Gastrocnemius medialis (tissue), 4 donors: Measurements from ENCODE around the gene BIRC6. TPM values are rescaled to one million over a fixed set of nuclear protein-coding genes. Genes with fewer than 3 reads are reported as not detected.
"Not testable (repeated sequence)": the region's sequence is repeated elsewhere in the genome, so short reads cannot be mapped to it uniquely, and the experiment has no call there.

ENCODE experiments used
- ATAC-seq, 2 donors: fragments of 150-250 bp; one replicate each; pipeline ENCODE4 v1.9.1; 2016
- DNase-seq, 2 donors: peaks; one replicate each; pipeline ENCODE4 v3.0.0-alpha.2; 2019
- H3K27ac ChIP-seq, 4 donors: fragments of 200-600 bp; sonication (generic); 1 replicate in 1 of 4; 2 replicates in 3 of 4; pipeline ENCODE4 v1.5.1; 2016 to 2018; ENCODE audit warnings: mild to moderate bottlenecking in 2 of 4, moderate library complexity in 1 of 4
- H3K27me3 ChIP-seq, 3 donors: fragments of 200-600 bp; sonication (generic) in 2 of 3; 1 replicate in 1 of 3; 2 replicates in 2 of 3; pipeline versions ENCODE4 v1.5.1 to v1.6.0; 2016 to 2019; ENCODE audit warnings: mild to moderate bottlenecking in 1 of 3, moderate library complexity in 1 of 3
- H3K36me3 ChIP-seq, 2 donors: fragments of 200-600 bp; sonication (generic) in 1 of 2; one replicate each; pipeline ENCODE4 v1.5.1; 2017 to 2018
- H3K4me1 ChIP-seq, 2 donors: fragments of 200-600 bp; sonication (generic) in 1 of 2; one replicate each; pipeline ENCODE4 v1.5.1; 2016 to 2017; ENCODE audit warnings: mild to moderate bottlenecking in 2 of 2
- H3K4me3 ChIP-seq, 4 donors: fragments of 200-600 bp; sonication (generic) in 3 of 4; 1 replicate in 1 of 4; 2 replicates in 3 of 4; pipeline ENCODE4 v1.5.1; 2016 to 2019; ENCODE audit warnings: mild to moderate bottlenecking in 2 of 4
- H3K9me3 ChIP-seq, 3 donors: fragments of 200-600 bp; sonication (generic) in 2 of 3; 1 replicate in 1 of 3; 2 replicates in 2 of 3; pipeline ENCODE4 v1.5.1; 2016 to 2019
- POLR2A ChIP-seq, 2 donors: fragments of 450-650 bp; IDR thresholded peaks; one replicate each; pipeline ENCODE4 v1.6.1; 2017; ENCODE audit warnings: antibody characterized with exemption in 2 of 2, mild to moderate bottlenecking in 2 of 2, moderate library complexity in 2 of 2
- in situ Hi-C, 4 donors: fragments of 200-750 bp; cut with MboI; loops; one replicate each; pipeline versions ENCODE4 v1.15.0 to v1.8.0; 2017; ENCODE audit warnings: low sequenced_read_pairs in 4 of 4
- intact Hi-C: fragments of 100-400 bp; cut with DNase I; formaldehyde crosslinking; loops from one replicate; pipeline ENCODE4 v1.15.1; 2023; ENCODE audit warnings: low total_unique reads
- total RNA-seq, 4 donors: library from RNA; depleted of rRNA; stranded (reverse); fragments of >200 nt; gene quantifications; one replicate each; pipeline versions ENCODE4 v1.1.0 to v1.2.3, GENCODE V29; 2016
- TF ChIP-seq, protein P1 (sequence below), 5 experiments: fragments of 450-650 bp in 3 of 5; fragments of 200-600 bp in 2 of 5; sonication (generic) in 2 of 5; IDR thresholded peaks in 4 of 5; conservative IDR thresholded peaks in 1 of 5; 1 replicate in 4 of 5; 2 replicates in 1 of 5; pipeline ENCODE4 v1.5.1; 2016 to 2019; ENCODE audit warnings: antibody characterized with exemption in 5 of 5, mild to moderate bottlenecking in 3 of 5, moderate library complexity in 3 of 5

The BIRC6 gene
- total RNA-seq, 4 donors from 2014 or later, result 60.1 to 107 (median 77.6) TPM

DNA sequence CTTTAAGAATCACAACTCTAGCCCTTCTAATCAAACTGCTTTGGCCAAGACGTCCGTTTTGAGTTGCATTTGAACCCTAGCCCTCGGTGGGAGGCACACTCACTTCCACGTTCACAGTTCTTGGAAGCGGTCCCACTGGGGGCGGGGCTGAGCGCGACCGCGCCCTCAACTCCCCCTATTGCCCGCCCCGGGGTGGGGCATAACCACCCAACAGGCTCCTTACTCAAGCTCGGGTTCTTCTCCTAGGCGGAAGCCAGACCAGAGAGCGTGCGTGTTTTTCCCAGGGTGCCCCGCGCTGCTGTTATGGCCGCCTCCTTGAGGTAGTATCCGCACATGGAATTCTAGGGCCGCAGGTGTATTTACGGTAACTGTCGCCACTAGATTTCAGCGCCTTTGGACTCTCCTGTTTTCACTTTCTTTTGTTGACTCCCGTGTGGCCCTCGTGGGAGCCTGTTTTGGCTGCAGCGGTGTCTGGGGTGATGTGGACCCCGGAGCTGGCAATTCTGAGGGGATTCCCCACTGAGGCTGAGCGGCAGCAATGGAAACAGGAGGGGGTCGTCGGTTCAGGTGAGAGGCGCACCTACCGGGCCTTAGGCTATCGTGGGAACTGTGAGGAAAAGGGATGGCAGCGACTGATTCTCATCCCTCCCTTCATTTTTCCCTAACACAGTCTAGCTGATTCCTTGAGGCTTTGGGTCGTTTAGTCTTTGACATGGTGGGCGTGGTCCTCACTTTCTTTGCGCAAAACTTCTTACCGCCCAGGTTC lies 271.2 kb downstream of the BIRC6 start, which contains the start of gene TTC27:
Gene TTC27 (plus strand): TSS at position 237 of the 766 bp plus-strand sequence. CDS start 243 bp downstream, at position 480.
- H3K9me3 ChIP-seq, result no peaks in the 10 kb centered on the region
- ATAC-seq (peak; percentile 96 to 98), DNase-seq (peak; percentile 90 to 94)
- H3K27ac ChIP-seq, result peak within 1 kb of the TSS; percentile 45 to 78 (median 62)
- H3K36me3 ChIP-seq, result peaks cover 0 to 22% of the 10 kb centered on the region in 2 donors
- peak within 1 kb of the TSS; percentile 76 to 97 (median 82) for H3K4me3 ChIP-seq
- H3K27me3 ChIP-seq, result no peaks in the 10 kb centered on the region
- intact Hi-C loops (loop anchor here (10.0 kb wide), 1 partner anchor 273 kb away; the partner anchor contains the start of gene BIRC6), in situ Hi-C loops (no loop called here)
- H3K4me1 ChIP-seq, result peaks cover 13% of the 10 kb centered on the region in 2 donors
- TF ChIP-seq, protein P1, sequence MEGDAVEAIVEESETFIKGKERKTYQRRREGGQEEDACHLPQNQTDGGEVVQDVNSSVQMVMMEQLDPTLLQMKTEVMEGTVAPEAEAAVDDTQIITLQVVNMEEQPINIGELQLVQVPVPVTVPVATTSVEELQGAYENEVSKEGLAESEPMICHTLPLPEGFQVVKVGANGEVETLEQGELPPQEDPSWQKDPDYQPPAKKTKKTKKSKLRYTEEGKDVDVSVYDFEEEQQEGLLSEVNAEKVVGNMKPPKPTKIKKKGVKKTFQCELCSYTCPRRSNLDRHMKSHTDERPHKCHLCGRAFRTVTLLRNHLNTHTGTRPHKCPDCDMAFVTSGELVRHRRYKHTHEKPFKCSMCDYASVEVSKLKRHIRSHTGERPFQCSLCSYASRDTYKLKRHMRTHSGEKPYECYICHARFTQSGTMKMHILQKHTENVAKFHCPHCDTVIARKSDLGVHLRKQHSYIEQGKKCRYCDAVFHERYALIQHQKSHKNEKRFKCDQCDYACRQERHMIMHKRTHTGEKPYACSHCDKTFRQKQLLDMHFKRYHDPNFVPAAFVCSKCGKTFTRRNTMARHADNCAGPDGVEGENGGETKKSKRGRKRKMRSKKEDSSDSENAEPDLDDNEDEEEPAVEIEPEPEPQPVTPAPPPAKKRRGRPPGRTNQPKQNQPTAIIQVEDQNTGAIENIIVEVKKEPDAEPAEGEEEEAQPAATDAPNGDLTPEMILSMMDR (IDR thresholded peaks at IDR 0.05 in 4 of 5, conservative IDR thresholded peaks at IDR 0.05 in 1 of 5), result peak in 2 of 5 experiments; percentile 4 to 30
- TF ChIP-seq POLR2A (IDR thresholded peaks at IDR 0.05), result no peak

DNA sequence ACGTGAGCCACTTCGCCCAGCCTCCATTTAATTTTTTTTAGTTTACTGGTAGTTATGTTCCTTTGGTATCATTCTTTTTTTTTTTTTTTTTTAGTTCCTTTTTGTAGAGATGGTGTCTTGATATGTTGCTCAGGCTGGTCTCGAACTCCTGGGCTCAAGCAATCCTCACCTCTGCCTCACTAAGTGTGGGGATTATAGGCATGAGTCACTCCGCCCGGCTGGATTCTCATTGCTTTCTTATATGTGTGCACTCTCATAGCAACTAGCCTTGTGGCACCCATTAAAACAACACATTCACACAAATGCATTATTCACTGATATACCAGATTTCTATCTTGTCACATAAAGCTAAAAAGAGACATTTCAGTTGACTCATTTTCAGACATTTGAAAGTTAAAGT lies 275.3 kb downstream of the BIRC6 start:
- DNase-seq (no peak), ATAC-seq (no peak)
- H3K4me3 ChIP-seq, result no peak overlapping the region
- intact Hi-C loops (no loop called here), in situ Hi-C loops (no loop called here)
- H3K4me1 ChIP-seq, result peaks cover 11 to 12% of the 10 kb centered on the region in 2 donors
- no peaks in the 10 kb centered on the region for H3K27me3 ChIP-seq
- H3K27ac ChIP-seq, result no peak overlapping the region
- peaks cover 0 to 59% of the 10 kb centered on the region in 2 donors for H3K36me3 ChIP-seq
- TF ChIP-seq POLR2A (IDR thresholded peaks at IDR 0.05), result no peak
- TF ChIP-seq, protein P1 (IDR thresholded peaks at IDR 0.05 in 4 of 5, conservative IDR thresholded peaks at IDR 0.05 in 1 of 5), result no peak
- H3K9me3 ChIP-seq, result no peaks in the 10 kb centered on the region

DNA sequence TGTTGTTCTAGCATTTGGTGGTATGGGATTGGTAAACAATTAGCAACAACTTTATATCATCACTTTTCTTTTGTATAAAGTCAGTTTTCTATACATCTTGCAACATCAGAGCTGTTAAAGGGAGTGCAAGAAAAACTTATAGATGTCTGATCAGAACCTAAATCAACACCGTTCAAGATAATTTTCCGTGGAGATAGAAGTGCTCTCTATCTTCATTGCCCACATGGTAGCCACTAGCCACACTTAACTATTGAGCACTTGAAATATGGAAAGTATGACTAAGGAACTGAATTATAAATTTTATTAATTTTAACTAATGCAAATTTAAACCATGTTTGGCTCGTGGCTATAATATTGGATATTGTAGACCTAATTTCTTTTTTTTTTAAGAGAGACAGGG lies 276.2 kb downstream of the BIRC6 start:
- TF ChIP-seq, protein P1 (IDR thresholded peaks at IDR 0.05 in 4 of 5, conservative IDR thresholded peaks at IDR 0.05 in 1 of 5), result no peak
- no peak for TF ChIP-seq POLR2A (IDR thresholded peaks at IDR 0.05)
- Histone ChIP-seq H3K36me3 (peaks cover 0 to 69% of the 10 kb centered on the region in 2 donors), H3K4me1 (peaks cover 6 to 10% of the 10 kb centered on the region in 2 donors), H3K9me3 (no peaks in the 10 kb centered on the region), H3K4me3 (no peak overlapping the region), H3K27ac (no peak overlapping the region), H3K27me3 (no peaks in the 10 kb centered on the region)
- no peak for ATAC-seq
- DNase-seq, result no peak
- in situ Hi-C loops, result no loop called here
- intact Hi-C loops, result no loop called here

DNA sequence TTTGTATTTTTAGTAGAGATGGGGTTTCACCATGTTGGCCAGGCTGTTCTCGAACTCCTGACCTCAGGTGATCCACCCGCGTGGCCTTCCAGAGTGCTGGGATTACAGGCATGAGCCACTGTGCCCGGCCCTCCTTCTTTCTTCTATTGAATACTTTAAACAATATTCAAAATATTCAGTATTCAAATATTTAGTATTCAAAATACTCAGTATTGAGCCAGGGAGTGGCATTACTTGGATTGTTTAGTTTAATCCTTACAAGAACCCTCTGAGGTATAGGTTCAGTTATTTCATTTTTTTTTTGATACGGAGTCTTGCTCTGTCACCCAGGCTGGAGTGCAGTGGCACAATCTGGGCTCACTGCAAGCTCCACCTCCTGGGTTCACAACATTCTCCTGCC lies 281.7 kb downstream of the BIRC6 start:
- H3K4me3 ChIP-seq, H3K27me3 ChIP-seq, DNase-seq, ATAC-seq, H3K9me3 ChIP-seq, H3K4me1 ChIP-seq, H3K27ac ChIP-seq, in situ Hi-C loops, intact Hi-C loops: not testable (repeated sequence)
- H3K36me3 ChIP-seq, result peaks cover 0 to 92% of the 10 kb centered on the region in 2 donors

DNA sequence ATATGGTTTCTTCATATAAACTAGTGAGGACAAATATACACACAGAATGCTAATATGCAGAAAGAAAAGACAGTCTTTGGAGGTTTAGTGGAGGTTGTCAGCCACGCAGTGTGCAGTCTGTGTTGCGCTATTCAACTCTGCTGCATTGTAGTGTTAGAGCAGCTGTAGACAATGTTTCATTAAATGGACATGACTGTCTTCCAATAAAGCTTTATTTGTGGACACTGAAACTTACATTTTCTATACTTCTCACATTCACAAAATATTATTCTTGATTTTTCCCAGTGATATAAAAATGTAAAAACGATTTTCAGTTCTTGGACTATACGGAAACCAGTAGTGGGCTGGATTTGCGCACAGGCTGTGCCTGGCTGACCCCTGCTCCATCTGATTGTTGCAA lies 284.4 kb downstream of the BIRC6 start:
- Histone ChIP-seq H3K4me1 (no peaks in the 10 kb centered on the region), H3K9me3 (no peaks in the 10 kb centered on the region), H3K27ac (no peak overlapping the region), H3K27me3 (no peaks in the 10 kb centered on the region), H3K36me3 (peaks cover 0 to 75% of the 10 kb centered on the region in 2 donors), H3K4me3 (no peak overlapping the region)
- in situ Hi-C loops, result no loop called here
- ATAC-seq (no peak), DNase-seq (no peak)
- TF ChIP-seq POLR2A (IDR thresholded peaks at IDR 0.05), result no peak
- TF ChIP-seq, protein P1 (IDR thresholded peaks at IDR 0.05 in 4 of 5, conservative IDR thresholded peaks at IDR 0.05 in 1 of 5), result no peak
- intact Hi-C loops, result no loop called here
